H9 (cell line): ENCODE results near the gene THSD4. TPM values are rescaled to one million over a fixed set of nuclear protein-coding genes. Genes with fewer than 3 reads are reported as not detected.

Source experiments
- DNase-seq: peaks from one replicate; pipeline ENCODE4 v3.0.0-alpha.2; 2017
- H2AFZ ChIP-seq: one replicate; pipeline ENCODE4 v1.6.1; 2013; ENCODE audit warnings: mild to moderate bottlenecking, low read length, control low read depth, moderate library complexity
- H2AK5ac ChIP-seq: 2 replicates; pipeline ENCODE4 v1.6.1; 2013; ENCODE audit warnings: low read length, control low read depth, mixed read lengths; ENCODE audit not compliant: insufficient read length
- H2BK120ac ChIP-seq: one replicate; pipeline ENCODE4 v1.6.1; 2013; ENCODE audit warnings: low read depth, mild to moderate bottlenecking, low read length, control low read depth, inconsistent platforms; ENCODE audit not compliant: poor library complexity, severe bottlenecking
- H2BK12ac ChIP-seq: 2 replicates; pipeline ENCODE4 v1.6.1; 2013; ENCODE audit warnings: low read length, control low read depth, mixed read lengths, low read depth; ENCODE audit not compliant: insufficient read length
- H2BK15ac ChIP-seq: 2 replicates; pipeline ENCODE4 v1.6.1; 2013; ENCODE audit warnings: low read depth, low read length, control low read depth
- H2BK20ac ChIP-seq: one replicate; pipeline ENCODE4 v1.6.1; 2013; ENCODE audit warnings: low read depth, mild to moderate bottlenecking, low read length, control low read depth, inconsistent platforms; ENCODE audit not compliant: poor library complexity, severe bottlenecking
- H2BK5ac ChIP-seq: 2 replicates; pipeline ENCODE4 v1.6.1; 2013; ENCODE audit warnings: low read length, control low read depth, mixed read lengths; ENCODE audit not compliant: insufficient read length
- H3K14ac ChIP-seq: 2 replicates; pipeline ENCODE4 v1.6.1; 2013; ENCODE audit warnings: low read length, control low read depth; ENCODE audit not compliant: insufficient read depth
- H3K18ac ChIP-seq: 2 replicates; pipeline ENCODE4 v1.6.1; 2013; ENCODE audit warnings: low read depth, mild to moderate bottlenecking, mixed read lengths, low read length, control low read depth; ENCODE audit not compliant: insufficient read length
- H3K23ac ChIP-seq: 2 replicates; pipeline ENCODE4 v1.6.1; 2013; ENCODE audit warnings: low read length, control low read depth, mixed read lengths, low read depth; ENCODE audit not compliant: insufficient read length
- H3K23me2 ChIP-seq: 2 replicates; pipeline ENCODE4 v1.6.1; 2013; ENCODE audit warnings: low read depth, mild to moderate bottlenecking, mixed read lengths, low read length, control low read depth; ENCODE audit not compliant: insufficient read length, poor library complexity, severe bottlenecking
- H3K27ac ChIP-seq: 2 replicates; pipeline ENCODE4 v1.5.1; 2013; ENCODE audit warnings: low read length, control low read depth, mixed read lengths, low read depth; ENCODE audit not compliant: insufficient read length
- H3K27me3 ChIP-seq: 2 replicates; pipeline ENCODE4 v1.6.1; 2013; ENCODE audit warnings: low read length, control low read depth, inconsistent platforms; ENCODE audit not compliant: insufficient read depth
- H3K4ac ChIP-seq: 2 replicates; pipeline ENCODE4 v1.6.1; 2013; ENCODE audit warnings: low read depth, mild to moderate bottlenecking, control low read depth, inconsistent platforms, low read length, moderate library complexity
- H3K4me1 ChIP-seq: 2 replicates; pipeline ENCODE4 v1.6.1; 2013; ENCODE audit warnings: low read length, control low read depth, inconsistent platforms; ENCODE audit not compliant: insufficient read depth
- H3K4me2 ChIP-seq: 2 replicates; pipeline ENCODE4 v1.6.1; 2013; ENCODE audit warnings: low read length, control low read depth, mixed read lengths; ENCODE audit not compliant: insufficient read length, insufficient read depth
- H3K56ac ChIP-seq: 2 replicates; pipeline ENCODE4 v1.6.1; 2013; ENCODE audit warnings: low read depth, mild to moderate bottlenecking, mixed read lengths, low read length, control low read depth; ENCODE audit not compliant: insufficient read length
- H3K79me1 ChIP-seq: 2 replicates; pipeline ENCODE4 v1.6.1; 2013; ENCODE audit warnings: low read depth, mild to moderate bottlenecking, moderate library complexity, low read length, control low read depth, inconsistent platforms; ENCODE audit not compliant: insufficient read depth, poor library complexity, severe bottlenecking
- H3K79me2 ChIP-seq: 2 replicates; pipeline ENCODE4 v1.6.1; 2013; ENCODE audit warnings: low read length, control low read depth, inconsistent platforms; ENCODE audit not compliant: insufficient read depth
- H3K9ac ChIP-seq: 2 replicates; pipeline ENCODE4 v1.6.1; 2013; ENCODE audit warnings: low read length, control low read depth, mixed read lengths; ENCODE audit not compliant: insufficient read length; ENCODE audit errors: extremely low read depth
- H3K9me3 ChIP-seq: one replicate; pipeline ENCODE4 v1.6.1; 2013; ENCODE audit warnings: low read depth, low read length, inconsistent platforms; ENCODE audit not compliant: control insufficient read depth
- H3T11ph ChIP-seq: one replicate; pipeline ENCODE4 v1.6.1; 2013; ENCODE audit warnings: mild to moderate bottlenecking, low read length, control low read depth, inconsistent platforms
- H4K20me1 ChIP-seq: one replicate; pipeline ENCODE4 v1.6.1; 2013; ENCODE audit not compliant: control insufficient read depth, insufficient read length, insufficient read depth
- H4K5ac ChIP-seq: 2 replicates; pipeline ENCODE4 v1.6.1; 2013; ENCODE audit warnings: low read depth, mild to moderate bottlenecking, mixed read lengths, low read length, control low read depth; ENCODE audit not compliant: insufficient read length
- H4K8ac ChIP-seq: replicated peaks from 2 replicates; pipeline ENCODE4 v1.6.1; 2013; ENCODE audit warnings: low read length, control low read depth, mixed read lengths, low read depth; ENCODE audit not compliant: insufficient read length
- H4K91ac ChIP-seq: 2 replicates; pipeline ENCODE4 v1.6.1; 2013; ENCODE audit warnings: low read depth, mild to moderate bottlenecking, moderate library complexity, mixed read lengths, low read length, control low read depth; ENCODE audit not compliant: insufficient read length
- H3K27ac Mint-ChIP-seq, 3 experiments: 2 replicates in 2 of 3; 3 replicates in 1 of 3; pipeline ENCODE4 v1.8.0; 2020 to 2021; ENCODE audit warnings: mixed read lengths in 3 of 3, mild to moderate bottlenecking in 1 of 3, moderate library complexity in 1 of 3
- H3K27me3 Mint-ChIP-seq: 2 replicates; pipeline ENCODE4 v1.8.0; 2021; ENCODE audit warnings: low read depth, mild to moderate bottlenecking, moderate library complexity, mixed read lengths
- H3K36me3 Mint-ChIP-seq, 3 experiments: 2 replicates in 2 of 3; 3 replicates in 1 of 3; pipeline ENCODE4 v1.8.0; 2020 to 2021; ENCODE audit warnings: low read depth in 3 of 3, mixed read lengths in 3 of 3; ENCODE audit not compliant: insufficient read depth in 1 of 3
- H3K4me1 Mint-ChIP-seq, 2 experiments: 2 replicates each; pipeline ENCODE4 v1.8.0; 2020; ENCODE audit warnings: mixed read lengths in 2 of 2
- H3K4me3 Mint-ChIP-seq, 2 experiments: 2 replicates in 1 of 2; 3 replicates in 1 of 2; pipeline ENCODE4 v1.8.0; 2020 to 2021; ENCODE audit warnings: mild to moderate bottlenecking in 2 of 2, mixed read lengths in 2 of 2, moderate library complexity in 1 of 2
- H3K9me3 Mint-ChIP-seq, 2 experiments: 2 replicates in 1 of 2; 3 replicates in 1 of 2; pipeline ENCODE4 v1.8.0; 2020; ENCODE audit warnings: mild to moderate bottlenecking in 2 of 2, mixed read lengths in 2 of 2, moderate library complexity in 1 of 2
- WGBS: extraction: QIAGEN DNeasy Blood & Tissue Kit; methylation state at CpG from one replicate; pipeline ENCODE4 v1.1.7; 2013; ENCODE audit warnings: missing lambda C conversion rate, low lambda C conversion rate, mixed read lengths; ENCODE audit not compliant: insufficient read length; ENCODE audit errors: extremely low coverage; 5-methylcytosine and 5-hydroxymethylcytosine counted together
- total RNA-seq: library from RNA; stranded (reverse); gene quantifications from 2 replicates; pipeline ENCODE4 v1.2.1, GENCODE V29; 2021
- TF ChIP-seq, protein P1 (sequence below): fragments of 200-600 bp; sonication (generic); conservative IDR thresholded peaks from 3 replicates; pipeline ENCODE4 v1.8.0; 2021; ENCODE audit warnings: antibody characterized with exemption, mild to moderate bottlenecking

The THSD4 gene
- total RNA-seq, 1 experiment from 2014 or later: 5.5 TPM

DNA sequence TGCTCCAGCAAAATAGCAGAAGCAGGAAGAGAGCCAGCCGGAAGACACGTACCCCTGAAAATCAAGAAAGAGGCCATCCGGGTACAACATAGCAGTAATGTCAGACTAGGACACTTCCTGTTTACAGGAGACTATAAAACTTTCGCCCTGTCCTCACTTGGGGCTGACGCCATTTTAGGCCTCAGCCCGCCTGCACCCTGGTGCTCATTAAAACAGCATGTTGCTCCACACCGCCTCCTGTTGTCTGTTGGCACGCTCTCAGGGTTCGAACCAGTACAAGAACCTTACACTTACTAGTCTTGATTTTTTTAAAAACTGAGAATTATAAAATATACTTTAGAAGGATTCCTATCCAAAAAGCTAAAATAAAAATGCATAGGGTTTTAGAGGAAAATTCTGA lies 535.3 kb downstream of the THSD4 start:
- no peak for DNase-seq
- no peaks in the 10 kb centered on the region for H4K20me1 ChIP-seq

More for the DNA sequence above, 535.3 kb downstream of the THSD4 start:
- peaks cover 32 to 34% of the 10 kb centered on the region in 2 experiments for H3K4me1 Mint-ChIP-seq
- no peak overlapping the region for H3K56ac ChIP-seq
- H3K27ac Mint-ChIP-seq: peak overlapping the region in 2 of 3 experiments; percentile 27 to 74; a peak in 2 of 7 replicates
- H3K4ac ChIP-seq: no peak overlapping the region
- H3K4me1 ChIP-seq: peaks cover 3% of the 10 kb centered on the region; the same call in 1 of the 2 replicates
- H3K27ac ChIP-seq: no peak overlapping the region
- H3K9me3 ChIP-seq: no peaks in the 10 kb centered on the region
- no peak overlapping the region for H4K5ac ChIP-seq
- H4K8ac ChIP-seq: no peak overlapping the region
- no peak overlapping the region for H2AFZ ChIP-seq
- H3K79me1 ChIP-seq: no peaks in the 10 kb centered on the region
- H4K91ac ChIP-seq: no peak overlapping the region
- H3K79me2 ChIP-seq: no peaks in the 10 kb centered on the region
- no peak overlapping the region for H3K4me2 ChIP-seq
- H3K27me3 Mint-ChIP-seq: no peaks in the 10 kb centered on the region
- H3K36me3 Mint-ChIP-seq: no peaks in the 10 kb centered on the region
- no peak overlapping the region for H2AK5ac ChIP-seq
- H3K4me3 Mint-ChIP-seq: no peak overlapping the region
- H2BK20ac ChIP-seq: no peak overlapping the region
- no peak overlapping the region for H2BK15ac ChIP-seq
- no peak overlapping the region for H2BK5ac ChIP-seq
- H3K23ac ChIP-seq: no peak overlapping the region
- H3K23me2 ChIP-seq: no peaks in the 10 kb centered on the region
- no CpG with 5 or more reads among the region's 9 CpGs for WGBS
- H2BK12ac ChIP-seq: no peak overlapping the region
- H3K9ac ChIP-seq: no peak overlapping the region
- H3K9me3 Mint-ChIP-seq: no peaks in the 10 kb centered on the region
- no peak overlapping the region for H2BK120ac ChIP-seq
- TF ChIP-seq, protein P1, sequence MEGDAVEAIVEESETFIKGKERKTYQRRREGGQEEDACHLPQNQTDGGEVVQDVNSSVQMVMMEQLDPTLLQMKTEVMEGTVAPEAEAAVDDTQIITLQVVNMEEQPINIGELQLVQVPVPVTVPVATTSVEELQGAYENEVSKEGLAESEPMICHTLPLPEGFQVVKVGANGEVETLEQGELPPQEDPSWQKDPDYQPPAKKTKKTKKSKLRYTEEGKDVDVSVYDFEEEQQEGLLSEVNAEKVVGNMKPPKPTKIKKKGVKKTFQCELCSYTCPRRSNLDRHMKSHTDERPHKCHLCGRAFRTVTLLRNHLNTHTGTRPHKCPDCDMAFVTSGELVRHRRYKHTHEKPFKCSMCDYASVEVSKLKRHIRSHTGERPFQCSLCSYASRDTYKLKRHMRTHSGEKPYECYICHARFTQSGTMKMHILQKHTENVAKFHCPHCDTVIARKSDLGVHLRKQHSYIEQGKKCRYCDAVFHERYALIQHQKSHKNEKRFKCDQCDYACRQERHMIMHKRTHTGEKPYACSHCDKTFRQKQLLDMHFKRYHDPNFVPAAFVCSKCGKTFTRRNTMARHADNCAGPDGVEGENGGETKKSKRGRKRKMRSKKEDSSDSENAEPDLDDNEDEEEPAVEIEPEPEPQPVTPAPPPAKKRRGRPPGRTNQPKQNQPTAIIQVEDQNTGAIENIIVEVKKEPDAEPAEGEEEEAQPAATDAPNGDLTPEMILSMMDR: peak; percentile 54
- H3K18ac ChIP-seq: no peak overlapping the region
- no peak overlapping the region for H3K14ac ChIP-seq
- no peaks in the 10 kb centered on the region for H3K27me3 ChIP-seq
- no peak overlapping the region for H3T11ph ChIP-seq
